Colonic mucosa (tissue), 4 donors: ENCODE results near the gene TNFAIP2. TPM values are rescaled to one million over a fixed set of nuclear protein-coding genes. Genes with fewer than 3 reads are reported as not detected.

ENCODE experiments used
- DNase-seq: peaks from one replicate; pipeline ENCODE4 v3.0.0-alpha.2; 2020
- H3K27ac ChIP-seq: fragments of 200-600 bp; one replicate; pipeline ENCODE4 v1.8.0; 2021
- H3K27me3 ChIP-seq: fragments of 200-600 bp; one replicate; pipeline ENCODE4 v1.8.0; 2021
- H3K36me3 ChIP-seq: fragments of 200-600 bp; one replicate; pipeline ENCODE4 v1.8.0; 2021
- H3K4me1 ChIP-seq: fragments of 200-600 bp; one replicate; pipeline ENCODE4 v1.8.0; 2021; ENCODE audit warnings: mild to moderate bottlenecking
- H3K4me3 ChIP-seq: fragments of 200-600 bp; one replicate; pipeline ENCODE4 v1.8.0; 2021
- H3K9ac ChIP-seq, 2 donors: one replicate each; pipeline ENCODE4 v1.7.0; 2013; ENCODE audit warnings: control low read depth in 2 of 2, low read depth in 2 of 2, low read length in 2 of 2
- H3K9me3 ChIP-seq: fragments of 200-600 bp; one replicate; pipeline ENCODE4 v1.8.0; 2021
- CTCF ChIP-seq: fragments of 200-600 bp; IDR thresholded peaks from one replicate; pipeline ENCODE4 v1.8.0; 2022; ENCODE audit warnings: antibody characterized with exemption, mild to moderate bottlenecking
- intact Hi-C: fragments of 100-400 bp; cut with DNase I; formaldehyde crosslinking; loops from one replicate; pipeline ENCODE4 v1.14.1; 2022
- total RNA-seq, 2 donors: library from RNA; stranded (reverse); fragmentation: NEBNext Ultra II Directional in 1 of 2; extraction: Animal tissue kit (Norgen Biotek cat#: 25700) in 1 of 2; gene quantifications; one replicate each; pipeline ENCODE4 v1.2.1, GENCODE V29; 2021
- donor health status: healthy.
- donor health status: DM: no; HTN: no; CAD: no.
- donor health status: DM: no; HTN: no; CAD: no.

The TNFAIP2 gene
- total RNA-seq, 2 donors from 2014 or later, result 10.5 to 26.9 TPM

- Histone ChIP-seq H3K36me3 (no peaks in the 10 kb centered on the region), H3K4me1 (peaks cover 18% of the 10 kb centered on the region), H3K27me3 (no peaks in the 10 kb centered on the region), H3K9me3 (no peaks in the 10 kb centered on the region), H3K27ac (no peak overlapping the region), H3K9ac (no peak overlapping the region), H3K4me3 (no peak overlapping the region)
- intact Hi-C loops, result no loop called here
- DNase-seq, result no peak
- no peak for TF ChIP-seq CTCF
Observed at GRCh38 chr14:103096387-103096786, 26.9 kb upstream of the TNFAIP2 start.

- H3K27me3 ChIP-seq, result peaks cover 3% of the 10 kb centered on the region
- H3K9me3 ChIP-seq, result no peaks in the 10 kb centered on the region
- no peaks in the 10 kb centered on the region for H3K36me3 ChIP-seq
- no peak overlapping the region for H3K9ac ChIP-seq
- TF ChIP-seq CTCF, result no peak
- H3K4me1 ChIP-seq, result peaks cover 12% of the 10 kb centered on the region
- intact Hi-C loops, result no loop called here
- H3K4me3 ChIP-seq, result no peak overlapping the region
- DNase-seq, result no peak
- no peak overlapping the region for H3K27ac ChIP-seq
Observed at GRCh38 chr14:103097244-103097993, 25.8 kb upstream of the TNFAIP2 start.

- Histone ChIP-seq H3K36me3 (no peaks in the 10 kb centered on the region), H3K9me3 (no peaks in the 10 kb centered on the region), H3K4me1 (peaks cover 14% of the 10 kb centered on the region), H3K27ac (no peak overlapping the region), H3K9ac (no peak overlapping the region), H3K4me3 (no peak overlapping the region), H3K27me3 (peaks cover 11% of the 10 kb centered on the region)
- intact Hi-C loops, result no loop called here
- TF ChIP-seq CTCF, result no peak
- DNase-seq, result no peak
Observed at GRCh38 chr14:103097994-103098957, 25.0 kb upstream of the TNFAIP2 start.

GRCh38 chr14:103099081-103099732 is 24.1 kb upstream of the TNFAIP2 start:
- Histone ChIP-seq H3K9ac (no peak overlapping the region), H3K9me3 (no peaks in the 10 kb centered on the region), H3K4me1 (peaks cover 15% of the 10 kb centered on the region), H3K4me3 (no peak overlapping the region), H3K36me3 (no peaks in the 10 kb centered on the region), H3K27me3 (peaks cover 17% of the 10 kb centered on the region), H3K27ac (no peak overlapping the region)
- intact Hi-C loops, result no loop called here
- DNase-seq, result no peak
- no peak for TF ChIP-seq CTCF

- Histone ChIP-seq H3K9me3 (no peaks in the 10 kb centered on the region), H3K27me3 (peaks cover 23% of the 10 kb centered on the region)
Observed at GRCh38 chr14:103099733-103100280, 23.5 kb upstream of the TNFAIP2 start.

More at GRCh38 chr14:103099733-103100280, 23.5 kb upstream of the TNFAIP2 start:
- H3K4me1 ChIP-seq, result peaks cover 17% of the 10 kb centered on the region
- H3K9ac ChIP-seq, result no peak overlapping the region
- no peaks in the 10 kb centered on the region for H3K36me3 ChIP-seq
- TF ChIP-seq CTCF, result no peak
- intact Hi-C loops, result loop anchor here (10.0 kb wide), 2 partner anchors 85 to 195 kb away; no protein-coding TSS in a partner anchor
- no peak for DNase-seq
- H3K27ac ChIP-seq, result no peak overlapping the region
- no peak overlapping the region for H3K4me3 ChIP-seq
